Measurements from ENCODE around the gene CCDC57. TPM values are rescaled to one million over a fixed set of nuclear protein-coding genes. Genes with fewer than 3 reads are reported as not detected.

The CCDC57 gene
- total RNA-seq, result 9.4 and 13.4 TPM in 2 replicates

GRCh38 chr17:82212331-82213250 is at the start of gene CCDC57:
CCDC57 (minus strand) TSS chr17:82212842; CDS start chr17:82201944, 10,898 bp downstream.

GRCh38 chr17:82228842-82229697 is 16.4 kb upstream of the CCDC57 start, which contains the start of gene SLC16A3:
SLC16A3 (plus strand) TSS chr17:82229042; CDS start chr17:82236009, 6,967 bp downstream.

GRCh38 chr17:82098169-82098938 is 114.3 kb downstream of the CCDC57 start, which contains the start of gene FASN:
FASN (minus strand) TSS chr17:82098236; CDS start chr17:82096445, 1,791 bp downstream.

GRCh38 chr17:82065638-82066303 is 146.9 kb downstream of the CCDC57 start, which contains the start of gene DUS1L:
DUS1L (minus strand) TSS chr17:82065804; CDS start chr17:82065059, 745 bp downstream.

GRCh38 chr17:82051776-82052637 is 160.6 kb downstream of the CCDC57 start, which contains the start of the genes GPS1 and RFNG:
GPS1 (plus strand) TSS chr17:82051898; CDS start chr17:82051932, 34 bp downstream.
RFNG (minus strand) TSS chr17:82051811; CDS start chr17:82051766, 45 bp downstream.

Other genes with a start within 250 kb of the CCDC57 start
- gene ASPSCR1, start 235.2 kb downstream of the CCDC57 start, total RNA-seq, result 10.5 and 11.1 TPM in 2 replicates
- gene CENPX, start 190.0 kb downstream of the CCDC57 start, total RNA-seq, result 69.0 and 245 TPM in 2 replicates
- gene LRRC45, start 189.5 kb downstream of the CCDC57 start, total RNA-seq, result 6.7 and 20.9 TPM in 2 replicates
- gene RAC3, start 181.2 kb downstream of the CCDC57 start, total RNA-seq, result 46.6 and 47.7 TPM in 2 replicates
- gene DCXR, start 175.1 kb downstream of the CCDC57 start, total RNA-seq, result 118 and 135 TPM in 2 replicates
- 46.4 and 50.3 TPM in 2 replicates for gene RFNG, start 161.0 kb downstream of the CCDC57 start, total RNA-seq
- gene GPS1, start 160.9 kb downstream of the CCDC57 start, total RNA-seq, result 96.7 and 124 TPM in 2 replicates
- 68.9 and 80.2 TPM in 2 replicates for gene DUS1L, start 147.0 kb downstream of the CCDC57 start, total RNA-seq
- 292 and 401 TPM in 2 replicates for gene FASN, start 114.6 kb downstream of the CCDC57 start, total RNA-seq
- 166 and 252 TPM in 2 replicates for gene SLC16A3, start 16.2 kb upstream of the CCDC57 start, total RNA-seq
- gene CSNK1D, start 60.9 kb upstream of the CCDC57 start, total RNA-seq, result 35.0 and 53.3 TPM in 2 replicates
- not detected in 2 replicates for gene CD7, start 104.8 kb upstream of the CCDC57 start, total RNA-seq
- 6.3 and 11.7 TPM in 2 replicates for gene SECTM1, start 120.9 kb upstream of the CCDC57 start, total RNA-seq
- gene TEX19, start 146.4 kb upstream of the CCDC57 start, total RNA-seq, result 0.08 TPM in 1 of 2 replicates, not detected in the other
- gene UTS2R, start 158.9 kb upstream of the CCDC57 start, total RNA-seq, result not detected in 2 replicates
- gene HEXD, start 205.5 kb upstream of the CCDC57 start, total RNA-seq, result 6.6 and 9.8 TPM in 2 replicates
- gene OGFOD3, start 205.7 kb upstream of the CCDC57 start, total RNA-seq, result 29.5 and 41.0 TPM in 2 replicates
- gene CYBC1, start 237.9 kb upstream of the CCDC57 start, total RNA-seq, result 31.2 and 39.1 TPM in 2 replicates
- 29.5 and 44.0 TPM in 2 replicates for gene NARF, start 245.9 kb upstream of the CCDC57 start, total RNA-seq

Data from hair follicular keratinocyte (primary cell).